Activated naive CD4-positive, alpha-beta T cell treated with anti-CD3 and anti-CD28 coated beads for 36 hours (primary cell): Measurements from ENCODE around the gene TBC1D10A. TPM values are rescaled to one million over a fixed set of nuclear protein-coding genes. Genes with fewer than 3 reads are reported as not detected.
"Not testable (repeated sequence)": the region's sequence is repeated elsewhere in the genome, so short reads cannot be mapped to it uniquely, and the experiment has no call there.

ENCODE experiments used
- CTCF ChIA-PET: fragments of 350-600 bp; sonication (Branson Sonifier 250); formaldehyde crosslinking; loops from one replicate; lab custom pipeline; 2021; ENCODE audit warnings: antibody characterized with exemption; lab: Charles Lee
- DNase-seq: peaks from one replicate; pipeline ENCODE4 v3.0.0-alpha.2; 2020
- H3K27ac Mint-ChIP-seq: one replicate; pipeline ENCODE4 v1.8.0; 2021; ENCODE audit warnings: mild to moderate bottlenecking, mixed read lengths
- H3K27me3 Mint-ChIP-seq: one replicate; pipeline ENCODE4 v1.8.0; 2021; ENCODE audit warnings: low read depth, mixed read lengths
- H3K36me3 Mint-ChIP-seq: one replicate; pipeline ENCODE4 v1.8.0; 2021; ENCODE audit warnings: low read depth, mixed read lengths
- H3K4me1 Mint-ChIP-seq: one replicate; pipeline ENCODE4 v1.8.0; 2021; ENCODE audit warnings: low read depth, mixed read lengths
- H3K4me3 Mint-ChIP-seq: one replicate; pipeline ENCODE4 v1.8.0; 2021; ENCODE audit warnings: mild to moderate bottlenecking, moderate library complexity, mixed read lengths
- H3K9me3 Mint-ChIP-seq: one replicate; pipeline ENCODE4 v1.8.0; 2021; ENCODE audit warnings: mixed read lengths
- intact Hi-C: fragments of 100-400 bp; cut with micrococcal nuclease; formaldehyde crosslinking; loops from one replicate; pipeline ENCODE4 v1.15.1; 2023
- total RNA-seq, 2 experiments: library from RNA; stranded (reverse); gene quantifications; one replicate each; pipeline ENCODE4 v1.2.3, GENCODE V29; 2021

The TBC1D10A gene
- total RNA-seq, 2 experiments from 2014 or later: 19.4 to 21.4 TPM

GRCh38 chr22:30344447-30345200 lies 17.9 kb upstream of the TBC1D10A start:
- H3K27ac Mint-ChIP-seq: peak overlapping the region; percentile 82
- peaks cover 45% of the 10 kb centered on the region for H3K4me1 Mint-ChIP-seq
- intact Hi-C loops: no loop called here
- peaks cover 70% of the 10 kb centered on the region for H3K36me3 Mint-ChIP-seq
- H3K9me3 Mint-ChIP-seq: no peaks in the 10 kb centered on the region
- CTCF ChIA-PET: interaction anchor here (1.0 kb wide), 1 partner anchor 46 kb away, joined by 3 read pairs; no protein-coding TSS in a partner anchor
- no peak overlapping the region for H3K4me3 Mint-ChIP-seq
- no peaks in the 10 kb centered on the region for H3K27me3 Mint-ChIP-seq
- peak; percentile 16 for DNase-seq

- H3K27me3 Mint-ChIP-seq: no peaks in the 10 kb centered on the region
- peaks cover 15% of the 10 kb centered on the region for H3K4me1 Mint-ChIP-seq
- no peaks in the 10 kb centered on the region for H3K9me3 Mint-ChIP-seq
- CTCF ChIA-PET: interaction anchor here (1.0 to 1.4 kb wide), 3 partner anchors 28 to 54 kb away, joined by 3 read pairs; no protein-coding TSS in a partner anchor
- H3K4me3 Mint-ChIP-seq: no peak overlapping the region
- intact Hi-C loops: no loop called here
- DNase-seq: no peak
- no peak overlapping the region for H3K27ac Mint-ChIP-seq
- peaks cover 74% of the 10 kb centered on the region for H3K36me3 Mint-ChIP-seq
Observed at GRCh38 chr22:30340911-30341685, 14.4 kb upstream of the TBC1D10A start.

GRCh38 chr22:30338802-30339201 lies 12.1 kb upstream of the TBC1D10A start:
- peaks cover 78% of the 10 kb centered on the region for H3K36me3 Mint-ChIP-seq
- H3K9me3 Mint-ChIP-seq: no peaks in the 10 kb centered on the region
- H3K4me3 Mint-ChIP-seq: no peak overlapping the region
- DNase-seq: no peak
- no peak overlapping the region for H3K27ac Mint-ChIP-seq
- intact Hi-C loops: no loop called here
- no peaks in the 10 kb centered on the region for H3K27me3 Mint-ChIP-seq
- CTCF ChIA-PET: no interaction called here
- peaks cover 25% of the 10 kb centered on the region for H3K4me1 Mint-ChIP-seq

GRCh38 chr22:30338341-30338740 lies 11.6 kb upstream of the TBC1D10A start:
- H3K9me3 Mint-ChIP-seq, CTCF ChIA-PET, intact Hi-C loops, H3K27me3 Mint-ChIP-seq, DNase-seq, H3K4me3 Mint-ChIP-seq, H3K27ac Mint-ChIP-seq: not testable (repeated sequence)
- Mint-ChIP-seq H3K4me1 (peaks cover 28% of the 10 kb centered on the region), H3K36me3 (peaks cover 78% of the 10 kb centered on the region)

GRCh38 chr22:30337461-30337778 lies 10.7 kb upstream of the TBC1D10A start:
- Mint-ChIP-seq H3K4me1 (peaks cover 33% of the 10 kb centered on the region), H3K9me3 (no peaks in the 10 kb centered on the region), H3K27me3 (no peaks in the 10 kb centered on the region), H3K4me3 (no peak overlapping the region), H3K36me3 (peaks cover 80% of the 10 kb centered on the region), H3K27ac (peak overlapping the region; percentile 36)
- CTCF ChIA-PET: interaction anchor here (0.6 kb wide), 1 partner anchor 49 kb away, joined by 3 read pairs; no protein-coding TSS in a partner anchor
- DNase-seq: no peak
- intact Hi-C loops: no loop called here

- no peak for DNase-seq
- CTCF ChIA-PET: interaction anchor here (1.3 kb wide), 1 partner anchor 48 kb away, joined by 8 read pairs; no protein-coding TSS in a partner anchor
- Mint-ChIP-seq H3K9me3 (no peaks in the 10 kb centered on the region), H3K27me3 (no peaks in the 10 kb centered on the region), H3K4me3 (no peak overlapping the region), H3K4me1 (peaks cover 33% of the 10 kb centered on the region), H3K27ac (peak overlapping the region; percentile 36), H3K36me3 (peaks cover 80% of the 10 kb centered on the region)
- intact Hi-C loops: no loop called here
Observed at GRCh38 chr22:30336752-30337460, 10.2 kb upstream of the TBC1D10A start.

- Mint-ChIP-seq H3K36me3 (peaks cover 74% of the 10 kb centered on the region), H3K27me3 (no peaks in the 10 kb centered on the region), H3K27ac (peak overlapping the region; percentile 83), H3K9me3 (no peaks in the 10 kb centered on the region), H3K4me3 (no peak overlapping the region), H3K4me1 (peaks cover 33% of the 10 kb centered on the region)
- no peak for DNase-seq
- intact Hi-C loops: no loop called here
- CTCF ChIA-PET: interaction anchor here (1.3 kb wide), 1 partner anchor 13 kb away, joined by 3 read pairs; no protein-coding TSS in a partner anchor
Observed at GRCh38 chr22:30335236-30335635, 8.5 kb upstream of the TBC1D10A start.

- Mint-ChIP-seq H3K4me3 (no peak overlapping the region), H3K36me3 (peaks cover 70% of the 10 kb centered on the region), H3K27ac (peak overlapping the region; percentile 83), H3K4me1 (peaks cover 33% of the 10 kb centered on the region), H3K9me3 (no peaks in the 10 kb centered on the region), H3K27me3 (no peaks in the 10 kb centered on the region)
- CTCF ChIA-PET: interaction anchor here (0.7 to 1.3 kb wide), 2 partner anchors 11 to 14 kb away, joined by 3 read pairs; no protein-coding TSS in a partner anchor
- intact Hi-C loops: no loop called here
- no peak for DNase-seq
Observed at GRCh38 chr22:30334646-30335045, 7.9 kb upstream of the TBC1D10A start.

GRCh38 chr22:30333707-30334087 lies 7.0 kb upstream of the TBC1D10A start:
- CTCF ChIA-PET: interaction anchor here (0.5 kb wide), 1 partner anchor 20 kb away, joined by 3 read pairs; no protein-coding TSS in a partner anchor
- H3K9me3 Mint-ChIP-seq: no peaks in the 10 kb centered on the region
- peaks cover 64% of the 10 kb centered on the region for H3K36me3 Mint-ChIP-seq
- peaks cover 33% of the 10 kb centered on the region for H3K4me1 Mint-ChIP-seq
- intact Hi-C loops: no loop called here
- DNase-seq: peak; percentile 73
- no peaks in the 10 kb centered on the region for H3K27me3 Mint-ChIP-seq
- H3K27ac Mint-ChIP-seq: peak overlapping the region; percentile 78
- H3K4me3 Mint-ChIP-seq: no peak overlapping the region

GRCh38 chr22:30332994-30333706 lies 6.4 kb upstream of the TBC1D10A start:
- intact Hi-C loops: no loop called here
- H3K27me3 Mint-ChIP-seq: no peaks in the 10 kb centered on the region
- H3K4me3 Mint-ChIP-seq: no peak overlapping the region
- peaks cover 61% of the 10 kb centered on the region for H3K36me3 Mint-ChIP-seq
- CTCF ChIA-PET: interaction anchor here (0.8 to 4.3 kb wide), 2 partner anchors 37 to 45 kb away, joined by 3 to 18 read pairs; partner anchors contain the start of gene CASTOR1
- H3K4me1 Mint-ChIP-seq: peaks cover 33% of the 10 kb centered on the region
- DNase-seq: no peak
- H3K9me3 Mint-ChIP-seq: no peaks in the 10 kb centered on the region
- peak overlapping the region; percentile 78 for H3K27ac Mint-ChIP-seq

- H3K27ac Mint-ChIP-seq: peak overlapping the region; percentile 78
- CTCF ChIA-PET: interaction anchor here (0.7 to 4.3 kb wide), 3 partner anchors 37 to 52 kb away, joined by 3 to 18 read pairs (median 4); partner anchors contain the start of gene CASTOR1
- no peak overlapping the region for H3K4me3 Mint-ChIP-seq
Observed at GRCh38 chr22:30332551-30332950, 5.8 kb upstream of the TBC1D10A start.

More at GRCh38 chr22:30332551-30332950, 5.8 kb upstream of the TBC1D10A start:
- DNase-seq: no peak
- Mint-ChIP-seq H3K4me1 (peaks cover 37% of the 10 kb centered on the region), H3K27me3 (no peaks in the 10 kb centered on the region), H3K9me3 (no peaks in the 10 kb centered on the region), H3K36me3 (peaks cover 56% of the 10 kb centered on the region)
- intact Hi-C loops: no loop called here
